Esophagus muscularis mucosa (tissue), 4 donors: ENCODE results near the gene WDR64.

Experiments used
- EP300 ChIP-seq: sonication (generic); formaldehyde crosslinking; IDR thresholded peaks from one replicate; pipeline ENCODE4 v1.6.1; 2017; ENCODE audit warnings: antibody characterized with exemption
- POLR2A ChIP-seq: fragments of 450-650 bp; IDR thresholded peaks from one replicate; pipeline ENCODE4 v1.6.1; 2017; ENCODE audit warnings: antibody characterized with exemption, moderate library complexity, mild to moderate bottlenecking, low read depth
- POLR2AphosphoS5 ChIP-seq, 2 donors: sonication (generic); formaldehyde crosslinking; IDR thresholded peaks; one replicate each; pipeline ENCODE4 v1.6.1; 2017; ENCODE audit warnings: antibody characterized with exemption in 2 of 2
- TF ChIP-seq, protein P1 (sequence below), 3 experiments: fragments of 200-600 bp in 2 of 3; fragments of 450-650 bp in 1 of 3; sonication (generic) in 2 of 3; IDR thresholded peaks; one replicate each; pipeline ENCODE4 v1.5.1; 2017 to 2019; ENCODE audit warnings: antibody characterized with exemption in 3 of 3, mild to moderate bottlenecking in 2 of 3, moderate library complexity in 1 of 3

DNA sequence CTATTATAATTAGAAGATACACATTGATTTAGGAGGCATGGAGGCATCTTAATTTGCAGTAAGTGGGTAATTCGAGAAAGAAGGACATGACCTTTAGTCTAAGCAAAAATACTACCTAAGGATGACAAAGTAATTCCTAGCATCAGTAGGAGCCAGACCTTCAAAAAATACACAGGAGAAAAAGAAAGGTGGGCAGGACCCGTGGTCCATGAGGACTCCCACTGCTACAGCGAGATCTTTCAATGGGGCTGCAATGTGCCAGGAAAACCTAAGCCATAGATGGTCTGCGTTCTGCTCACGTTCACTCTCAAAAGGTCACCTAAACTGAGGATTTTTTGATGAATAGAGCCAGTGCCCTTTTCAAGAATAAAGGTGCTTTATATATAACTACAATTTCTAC lies 185.3 kb downstream of the WDR64 start:
- TF ChIP-seq POLR2A = no peak
- TF ChIP-seq, protein P1, sequence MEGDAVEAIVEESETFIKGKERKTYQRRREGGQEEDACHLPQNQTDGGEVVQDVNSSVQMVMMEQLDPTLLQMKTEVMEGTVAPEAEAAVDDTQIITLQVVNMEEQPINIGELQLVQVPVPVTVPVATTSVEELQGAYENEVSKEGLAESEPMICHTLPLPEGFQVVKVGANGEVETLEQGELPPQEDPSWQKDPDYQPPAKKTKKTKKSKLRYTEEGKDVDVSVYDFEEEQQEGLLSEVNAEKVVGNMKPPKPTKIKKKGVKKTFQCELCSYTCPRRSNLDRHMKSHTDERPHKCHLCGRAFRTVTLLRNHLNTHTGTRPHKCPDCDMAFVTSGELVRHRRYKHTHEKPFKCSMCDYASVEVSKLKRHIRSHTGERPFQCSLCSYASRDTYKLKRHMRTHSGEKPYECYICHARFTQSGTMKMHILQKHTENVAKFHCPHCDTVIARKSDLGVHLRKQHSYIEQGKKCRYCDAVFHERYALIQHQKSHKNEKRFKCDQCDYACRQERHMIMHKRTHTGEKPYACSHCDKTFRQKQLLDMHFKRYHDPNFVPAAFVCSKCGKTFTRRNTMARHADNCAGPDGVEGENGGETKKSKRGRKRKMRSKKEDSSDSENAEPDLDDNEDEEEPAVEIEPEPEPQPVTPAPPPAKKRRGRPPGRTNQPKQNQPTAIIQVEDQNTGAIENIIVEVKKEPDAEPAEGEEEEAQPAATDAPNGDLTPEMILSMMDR (IDR thresholded peaks at IDR 0.05) = no peak
- no peak for TF ChIP-seq POLR2AphosphoS5 (IDR thresholded peaks at IDR 0.05)
- no peak for TF ChIP-seq EP300
